Measurements from ENCODE around the gene SPG7. TPM values are rescaled to one million over a fixed set of nuclear protein-coding genes. Genes with fewer than 3 reads are reported as not detected.
A peak's percentile ranks its signal among the peaks of the same experiment; 100 is the strongest.

SPG7 gene
- total RNA-seq, 4 donors from 2014 or later = 68.6 to 125 (median 74.8) TPM

- DNase-seq (ENCODE audit: low spot score) (no peak), ATAC-seq (ENCODE audit: low FRiP score) (no peak)
- no peak for TF ChIP-seq CTCF (IDR thresholded peaks at IDR 0.05)
These were observed 64.4 kb downstream of the SPG7 start for GRCh38 chr16:89572485-89573205.

- no peak for TF ChIP-seq CTCF (IDR thresholded peaks at IDR 0.05)
- DNase-seq (ENCODE audit: low spot score) (no peak), ATAC-seq (ENCODE audit: low FRiP score) (peak; percentile 17)
These were observed 65.8 kb downstream of the SPG7 start for GRCh38 chr16:89573826-89574680.

- DNase-seq (ENCODE audit: low spot score) (no peak), ATAC-seq (ENCODE audit: low FRiP score) (peak; percentile 60)
- TF ChIP-seq CTCF (IDR thresholded peaks at IDR 0.05) = no peak
These were observed 66.6 kb downstream of the SPG7 start for GRCh38 chr16:89574681-89575246.

GRCh38 chr16:89575247-89576152 lies 67.3 kb downstream of the SPG7 start, which contains the start of gene CPNE7:
Gene CPNE7 (plus strand): TSS chr16:89575758. CDS start chr16:89575898, 140 bp downstream.
- DNase-seq (ENCODE audit: low spot score) = no peak
- TF ChIP-seq CTCF (IDR thresholded peaks at IDR 0.05) = no peak

GRCh38 chr16:89576153-89577054 lies 68.2 kb downstream of the SPG7 start:
- ATAC-seq (ENCODE audit: low FRiP score) (no peak), DNase-seq (ENCODE audit: low spot score) (no peak)
- TF ChIP-seq CTCF (IDR thresholded peaks at IDR 0.05) = no peak

More at GRCh38 chr16:89575247-89576152, 67.3 kb downstream of the SPG7 start, which contains the start of gene CPNE7:
- ATAC-seq (ENCODE audit: low FRiP score) = no peak
